ENCODE measurements around the gene UCN3.
"Not testable (repeated sequence)": the region's sequence is repeated elsewhere in the genome, so short reads cannot be mapped to it uniquely, and the experiment has no call there.

Gene UCN3

GRCh38 chr10:5400468-5401240 lies 35.9 kb downstream of the UCN3 start:
- FAIRE-seq (no peak), DNase-seq (ENCODE audit: insufficient read length, low spot score) (no peak)
- TF ChIP-seq POLR2A (IDR thresholded peaks at IDR 0.05; ENCODE audit: low read depth, low read length) (no peak), POU2F2 (IDR thresholded peaks at IDR 0.05; ENCODE audit: low read depth, low read length) (no peak), SPI1 (IDR thresholded peaks at IDR 0.05; ENCODE audit: low read depth, low read length) (no peak), TAF1 (IDR thresholded peaks at IDR 0.05; ENCODE audit: low read depth, low read length) (no peak), PAX5 (IDR thresholded peaks at IDR 0.05; ENCODE audit: insufficient read depth, low read length, severe bottlenecking) (no peak)

- DNase-seq (ENCODE audit: insufficient read length, low spot score) (no peak), FAIRE-seq (no peak)
- TF ChIP-seq TAF1 (IDR thresholded peaks at IDR 0.05; ENCODE audit: low read depth, low read length), result no peak
- TF ChIP-seq POLR2A (IDR thresholded peaks at IDR 0.05; ENCODE audit: low read depth, low read length), result no peak
- no peak for TF ChIP-seq POU2F2 (IDR thresholded peaks at IDR 0.05; ENCODE audit: low read depth, low read length)
- no peak for TF ChIP-seq SPI1 (IDR thresholded peaks at IDR 0.05; ENCODE audit: low read depth, low read length)
- no peak for TF ChIP-seq PAX5 (IDR thresholded peaks at IDR 0.05; ENCODE audit: insufficient read depth, low read length, severe bottlenecking)
- no peak for TF ChIP-seq POLR2AphosphoS5 (IDR thresholded peaks at IDR 0.05; ENCODE audit: low read depth, low read length)
These were observed 38.0 kb downstream of the UCN3 start for GRCh38 chr10:5402798-5403197.

DNA sequence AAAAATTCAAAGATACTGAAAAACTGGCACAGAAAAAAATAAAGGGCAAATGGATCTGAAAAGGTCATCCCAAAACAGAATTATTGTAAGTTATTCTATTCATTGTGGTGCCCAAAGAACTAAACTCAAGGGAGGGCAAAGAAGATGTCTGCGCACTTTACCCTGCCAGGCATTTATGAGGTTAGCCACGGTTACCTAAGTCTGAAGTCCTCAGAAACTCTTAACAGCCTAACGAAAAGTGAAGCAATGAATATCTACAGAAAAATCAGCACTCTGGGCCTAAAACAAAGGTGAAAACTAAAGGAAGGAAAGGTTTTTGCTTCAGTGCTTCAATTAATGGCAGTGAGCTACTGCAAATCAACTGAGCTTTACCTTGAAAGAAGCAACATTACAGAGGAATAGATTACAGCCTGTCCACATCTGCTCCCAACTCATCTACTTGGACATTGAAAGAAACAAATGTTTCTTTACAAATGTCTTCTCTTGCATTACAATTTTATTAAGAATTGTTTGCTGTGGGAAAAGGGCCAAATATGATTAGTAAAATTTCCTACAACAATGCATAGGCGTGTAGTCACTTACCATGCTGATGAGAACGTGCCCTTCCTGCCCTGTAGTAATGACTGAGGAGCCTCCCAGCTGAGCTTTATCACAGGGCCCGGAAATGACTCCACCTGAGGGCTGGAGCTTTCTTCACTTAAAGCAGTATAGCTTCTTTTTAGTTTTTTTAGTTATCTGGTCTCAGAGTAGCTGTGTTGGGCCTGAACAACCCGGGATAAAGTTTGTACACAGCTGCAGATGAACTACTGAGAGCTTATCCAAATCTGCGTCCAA lies 39.7 kb downstream of the UCN3 start, which contains the start of gene TUBAL3:
TSS of gene TUBAL3 (minus strand) at position 621 of the 834 bp plus-strand sequence. CDS start at position 585, 36 bp downstream.
- no peak for TF ChIP-seq TAF1 (IDR thresholded peaks at IDR 0.05; ENCODE audit: low read depth, low read length)
- TF ChIP-seq POU2F2 (IDR thresholded peaks at IDR 0.05; ENCODE audit: low read depth, low read length), result no peak
- no peak for TF ChIP-seq SPI1 (IDR thresholded peaks at IDR 0.05; ENCODE audit: low read depth, low read length)
- no peak for TF ChIP-seq POLR2A (IDR thresholded peaks at IDR 0.05; ENCODE audit: low read depth, low read length)
- no peak for TF ChIP-seq POLR2AphosphoS5 (IDR thresholded peaks at IDR 0.05; ENCODE audit: low read depth, low read length)
- no peak for TF ChIP-seq PAX5 (IDR thresholded peaks at IDR 0.05; ENCODE audit: insufficient read depth, low read length, severe bottlenecking)
- DNase-seq (ENCODE audit: insufficient read length, low spot score) (no peak), FAIRE-seq (no peak)

DNA sequence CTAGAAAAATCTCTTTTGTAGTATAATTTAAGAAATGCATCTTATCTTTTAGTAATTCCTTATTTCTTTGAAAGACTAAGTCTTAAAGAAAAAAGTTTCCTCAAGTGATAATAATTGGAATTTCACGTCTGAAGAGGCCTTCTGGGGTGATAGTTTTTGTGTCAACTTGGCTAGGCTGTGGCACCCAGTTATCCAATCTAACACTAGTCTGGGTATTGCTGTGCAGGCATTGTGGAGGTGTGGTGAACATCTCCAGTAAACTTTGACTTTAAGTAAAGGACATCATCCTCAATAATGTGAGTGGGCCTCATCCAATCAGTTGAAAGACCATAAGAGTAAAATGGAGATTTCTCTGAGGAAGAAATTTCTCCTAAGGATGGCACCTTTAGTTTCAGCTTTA lies 42.2 kb downstream of the UCN3 start:
- FAIRE-seq, result no peak
- TF ChIP-seq TAF1 (IDR thresholded peaks at IDR 0.05; ENCODE audit: low read depth, low read length) (no peak), POU2F2 (IDR thresholded peaks at IDR 0.05; ENCODE audit: low read depth, low read length) (no peak), POLR2AphosphoS5 (IDR thresholded peaks at IDR 0.05; ENCODE audit: low read depth, low read length) (no peak), SPI1 (IDR thresholded peaks at IDR 0.05; ENCODE audit: low read depth, low read length) (no peak), POLR2A (IDR thresholded peaks at IDR 0.05; ENCODE audit: low read depth, low read length) (no peak), PAX5 (IDR thresholded peaks at IDR 0.05; ENCODE audit: insufficient read depth, low read length, severe bottlenecking) (no peak)

DNA sequence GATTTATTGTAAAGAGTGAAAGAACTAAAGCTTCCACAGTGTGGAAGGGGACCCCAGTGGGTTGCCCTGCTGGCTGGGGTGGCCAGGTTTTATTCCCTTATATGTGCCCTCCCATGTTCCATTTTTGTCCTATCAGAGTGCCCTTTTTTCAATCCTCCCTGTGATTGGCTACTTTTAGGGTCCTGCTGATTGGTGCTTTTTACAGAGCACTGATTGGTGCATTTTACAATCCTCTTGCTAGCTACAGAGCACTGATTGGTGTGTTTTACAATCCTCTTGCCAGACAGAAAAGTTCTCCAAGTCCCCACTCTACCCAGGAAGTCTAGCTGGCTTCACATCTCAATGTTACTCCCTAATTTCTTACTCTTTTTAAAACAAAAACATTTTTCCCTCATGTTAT lies 46.0 kb downstream of the UCN3 start:
- FAIRE-seq, result not testable (repeated sequence)

More for the DNA sequence above, 42.2 kb downstream of the UCN3 start:
- DNase-seq (ENCODE audit: insufficient read length, low spot score), result no peak

GRCh38 chr10:5411941-5412276 lies 47.1 kb downstream of the UCN3 start:
- DNase-seq (ENCODE audit: insufficient read length, low spot score) (no peak), FAIRE-seq (no peak)
- TF ChIP-seq PAX5 (IDR thresholded peaks at IDR 0.05; ENCODE audit: insufficient read depth, low read length, severe bottlenecking), result no peak
- TF ChIP-seq POU2F2 (IDR thresholded peaks at IDR 0.05; ENCODE audit: low read depth, low read length), result no peak
- TF ChIP-seq SPI1 (IDR thresholded peaks at IDR 0.05; ENCODE audit: low read depth, low read length), result no peak
- no peak for TF ChIP-seq POLR2AphosphoS5 (IDR thresholded peaks at IDR 0.05; ENCODE audit: low read depth, low read length)
- TF ChIP-seq POLR2A (IDR thresholded peaks at IDR 0.05; ENCODE audit: low read depth, low read length), result no peak
- no peak for TF ChIP-seq TAF1 (IDR thresholded peaks at IDR 0.05; ENCODE audit: low read depth, low read length)

More for the DNA sequence above, 46.0 kb downstream of the UCN3 start:
- not testable (repeated sequence) for DNase-seq (ENCODE audit: insufficient read length, low spot score)

DNA sequence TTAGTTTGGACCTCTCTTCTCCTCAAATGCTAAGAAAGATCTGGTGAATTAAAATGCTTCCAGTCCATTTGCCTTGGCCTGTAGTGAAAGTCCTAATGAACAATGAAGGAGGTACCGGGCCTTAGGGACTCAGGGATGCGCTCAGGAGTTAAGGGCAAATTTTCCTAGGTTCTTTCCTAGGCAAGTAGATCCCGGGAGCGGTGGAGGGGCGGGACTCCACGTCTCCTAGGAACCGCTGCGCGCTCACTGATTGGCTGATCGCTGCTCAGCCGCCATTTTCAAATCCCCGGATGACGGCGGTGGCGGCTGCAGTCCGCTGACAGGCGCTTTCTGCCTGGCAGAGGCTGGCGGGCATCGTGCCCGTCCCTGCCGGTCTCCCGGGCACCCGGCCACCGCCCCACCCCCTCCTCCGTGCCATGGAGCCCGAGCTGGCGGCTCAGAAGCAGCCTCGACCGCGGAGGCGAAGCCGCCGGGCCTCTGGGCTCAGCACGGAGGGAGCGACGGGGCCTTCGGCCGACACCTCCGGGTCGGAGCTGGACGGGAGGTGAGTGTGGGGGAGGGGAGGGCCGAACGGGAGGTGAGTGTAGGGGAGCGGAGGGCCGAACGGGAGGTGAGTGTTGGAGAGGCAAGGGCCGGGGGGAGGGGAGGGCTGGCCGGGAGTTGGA lies 47.6 kb downstream of the UCN3 start, which contains the start of gene NET1:
TSS of gene NET1 (plus strand) at position 281 of the 665 bp plus-strand sequence. CDS start at position 417, 136 bp downstream.
- FAIRE-seq (peak; percentile 93), DNase-seq (ENCODE audit: insufficient read length, low spot score) (peak; percentile 80)
- no peak for TF ChIP-seq POU2F2 (IDR thresholded peaks at IDR 0.05; ENCODE audit: low read depth, low read length)
- no peak for TF ChIP-seq PAX5 (IDR thresholded peaks at IDR 0.05; ENCODE audit: insufficient read depth, low read length, severe bottlenecking)
- no peak for TF ChIP-seq POLR2A (IDR thresholded peaks at IDR 0.05; ENCODE audit: low read depth, low read length)
- TF ChIP-seq TAF1 (IDR thresholded peaks at IDR 0.05; ENCODE audit: low read depth, low read length), result no peak
- no peak for TF ChIP-seq SPI1 (IDR thresholded peaks at IDR 0.05; ENCODE audit: low read depth, low read length)
- TF ChIP-seq POLR2AphosphoS5 (IDR thresholded peaks at IDR 0.05; ENCODE audit: low read depth, low read length), result no peak

- FAIRE-seq (peak; percentile 28), DNase-seq (ENCODE audit: insufficient read length, low spot score) (no peak)
- TF ChIP-seq TAF1 (IDR thresholded peaks at IDR 0.05; ENCODE audit: low read depth, low read length) (no peak), SPI1 (IDR thresholded peaks at IDR 0.05; ENCODE audit: low read depth, low read length) (no peak), POU2F2 (IDR thresholded peaks at IDR 0.05; ENCODE audit: low read depth, low read length) (no peak), POLR2AphosphoS5 (IDR thresholded peaks at IDR 0.05; ENCODE audit: low read depth, low read length) (no peak), POLR2A (IDR thresholded peaks at IDR 0.05; ENCODE audit: low read depth, low read length) (no peak), PAX5 (IDR thresholded peaks at IDR 0.05; ENCODE audit: insufficient read depth, low read length, severe bottlenecking) (no peak)
These were observed 48.5 kb downstream of the UCN3 start for GRCh38 chr10:5413012-5413938.
